NCI-H82 treated with DMSO at 0.1 percent for 48 hours (cell line): ENCODE measurements around the gene DNAJC27.

Experiments
- DNase-seq: peaks from one replicate; lab custom pipeline; 2025; ENCODE audit not compliant: unreplicated experiment; lab: John Stamatoyannopoulos, UW

DNAJC27 gene

DNA sequence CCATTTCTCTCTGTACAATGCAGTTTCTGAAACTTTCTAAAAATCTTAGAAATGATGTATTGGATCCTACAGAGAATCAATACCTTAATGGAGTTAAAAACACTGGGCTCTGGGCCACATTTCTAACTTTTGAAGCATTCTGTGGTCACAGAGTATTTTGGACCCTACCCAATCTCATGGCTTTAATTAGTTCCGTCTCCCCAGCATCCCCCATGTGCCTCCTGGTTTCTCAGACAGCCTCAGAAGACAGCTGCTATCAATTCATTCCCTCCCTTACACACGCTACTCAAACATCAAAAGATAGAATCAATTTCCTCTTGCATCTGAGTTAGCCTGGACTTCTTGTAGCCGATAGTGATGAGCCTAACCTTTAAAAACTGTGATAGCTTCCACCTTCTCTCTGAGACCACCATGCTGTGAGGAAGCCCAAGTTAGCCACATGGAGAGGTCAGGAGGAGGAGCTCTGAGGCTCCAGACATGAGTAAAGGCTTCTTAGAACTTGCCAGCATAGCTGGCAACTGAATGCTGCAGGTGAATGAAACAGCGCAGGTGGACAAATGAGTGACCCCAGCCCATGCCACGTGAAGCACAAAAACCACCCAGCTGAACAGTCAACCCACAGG lies 62.1 kb downstream of the DNAJC27 start:
- DNase-seq, result no peak

DNA sequence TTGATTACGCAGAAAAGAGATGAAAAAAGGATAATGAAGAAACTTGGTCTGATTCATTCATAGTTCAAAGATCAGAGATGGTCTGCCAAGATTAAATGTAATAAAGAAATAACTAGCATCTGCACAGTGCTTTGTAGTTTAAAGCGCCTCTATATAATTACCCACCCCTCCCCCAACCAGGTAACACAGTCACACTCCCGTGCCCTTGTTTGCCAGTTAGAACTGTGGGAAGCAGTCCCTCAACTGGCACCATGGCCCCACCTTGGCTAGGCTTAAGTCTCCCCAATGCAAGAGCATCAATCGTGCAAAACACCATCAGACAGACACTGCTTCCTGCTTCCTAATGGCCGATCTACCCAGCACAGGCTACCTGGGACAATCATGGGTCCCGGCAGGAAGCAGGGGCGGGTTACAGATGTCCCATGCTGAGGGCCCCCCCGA lies 63.3 kb downstream of the DNAJC27 start:
- no peak for DNase-seq

DNA sequence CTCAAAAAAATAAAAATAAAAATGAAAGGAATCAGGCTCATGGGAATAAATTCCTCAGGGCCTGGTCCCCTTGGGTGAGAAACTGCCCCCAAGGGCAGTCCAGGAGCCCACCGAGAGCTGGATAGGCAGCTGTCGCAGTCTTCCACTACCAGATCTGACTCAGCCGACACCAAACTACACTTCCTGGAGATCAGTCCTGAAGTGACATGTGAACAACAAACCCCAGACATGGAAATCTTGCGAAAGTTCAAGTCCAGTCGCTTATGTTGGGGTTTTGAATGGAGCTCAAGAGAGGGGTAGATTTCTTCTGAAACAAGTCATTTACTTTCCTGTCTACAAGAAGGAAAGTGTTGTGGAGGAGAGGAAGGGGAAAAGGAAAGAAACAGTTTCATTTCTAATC lies 64.6 kb downstream of the DNAJC27 start:
- no peak for DNase-seq

DNA sequence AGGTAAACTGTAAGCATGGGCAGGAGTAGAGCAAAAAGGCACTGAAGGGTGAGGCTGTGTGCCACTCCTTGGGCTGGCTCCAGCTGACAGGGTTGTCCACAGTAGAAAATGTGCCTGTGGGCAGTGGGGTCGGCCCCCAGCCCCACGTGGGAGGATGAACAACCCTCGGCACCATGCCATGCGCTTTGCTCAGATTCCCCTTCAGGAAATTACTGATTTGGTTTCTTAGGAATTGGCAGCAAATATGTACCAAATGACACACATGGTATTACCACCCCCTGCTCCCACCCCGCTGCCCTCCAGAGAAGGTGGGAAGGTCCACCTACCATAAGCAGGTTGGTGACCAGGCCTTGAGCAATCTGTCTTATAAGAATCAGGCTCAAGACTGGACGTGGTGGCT lies 65.3 kb downstream of the DNAJC27 start:
- DNase-seq, result no peak

DNA sequence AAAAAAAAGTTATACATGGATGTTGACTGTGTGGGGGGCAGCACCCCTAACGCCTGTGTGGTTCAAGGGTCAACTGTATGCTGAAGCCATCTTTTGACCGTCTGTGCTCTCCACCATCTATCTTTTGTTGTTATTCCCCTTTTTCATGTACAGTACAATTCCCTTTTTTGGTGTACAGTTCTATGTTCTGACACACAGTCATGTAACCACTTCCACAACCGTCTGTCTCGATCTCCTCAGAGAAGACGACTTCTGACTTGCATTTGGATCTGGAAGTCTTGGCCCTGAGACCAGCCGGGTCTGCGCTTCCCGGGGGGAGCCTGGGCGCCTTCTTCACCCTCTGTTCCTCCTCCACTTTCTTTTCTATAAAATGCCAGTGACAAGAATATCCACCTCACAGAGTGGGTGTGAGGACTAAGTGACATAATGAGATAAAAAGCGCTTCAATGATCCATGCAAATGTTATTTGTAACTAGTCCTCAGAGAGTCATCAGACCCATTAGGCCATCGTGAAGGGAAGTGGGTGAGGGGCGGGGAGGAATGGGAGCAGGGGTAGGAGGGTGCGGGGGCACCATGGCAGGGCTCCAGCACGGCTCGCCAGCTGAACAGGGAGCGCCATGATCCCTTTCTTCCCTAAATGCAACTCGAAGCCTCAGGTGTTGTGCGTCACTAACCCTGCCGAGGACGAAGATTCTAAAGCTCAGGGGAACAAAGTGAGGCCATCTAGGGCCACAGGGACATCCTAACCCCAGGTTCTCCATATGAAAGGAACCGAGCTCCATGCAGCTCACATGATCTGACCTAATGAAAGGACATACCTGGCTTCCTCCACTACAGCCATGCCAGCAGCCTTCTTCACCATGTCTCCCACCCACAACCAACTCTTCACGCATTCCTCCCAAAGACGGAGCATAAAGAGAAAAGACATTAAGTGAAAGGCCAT lies 68.3 kb downstream of the DNAJC27 start:
- no peak for DNase-seq

DNA sequence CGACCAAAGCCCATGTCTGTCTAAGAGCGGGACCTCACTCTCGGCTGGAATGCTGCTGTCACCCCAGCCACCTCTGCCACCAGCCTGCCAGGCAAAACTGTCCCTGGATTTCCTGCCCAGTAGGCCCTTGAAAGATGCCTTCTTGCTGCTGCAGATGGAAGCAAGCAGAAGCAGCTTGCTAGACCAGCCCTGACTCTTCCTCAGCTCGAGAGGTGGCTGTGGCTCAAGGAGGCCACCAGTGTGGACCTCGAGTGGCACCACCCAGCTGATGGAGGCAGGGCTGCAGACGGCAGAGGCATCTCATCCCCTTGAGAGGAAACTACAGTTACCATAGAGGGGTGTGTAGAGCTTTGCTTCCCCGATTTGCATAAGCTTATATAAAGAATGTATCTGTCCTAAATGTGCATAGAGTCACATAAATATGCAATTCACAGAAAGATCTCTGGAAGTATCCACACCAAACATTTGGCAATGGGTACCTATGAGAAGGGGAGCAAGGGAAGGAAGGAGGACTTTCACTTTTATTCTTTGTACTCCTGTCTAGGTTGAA lies 72.3 kb downstream of the DNAJC27 start:
- DNase-seq, result no peak

DNA sequence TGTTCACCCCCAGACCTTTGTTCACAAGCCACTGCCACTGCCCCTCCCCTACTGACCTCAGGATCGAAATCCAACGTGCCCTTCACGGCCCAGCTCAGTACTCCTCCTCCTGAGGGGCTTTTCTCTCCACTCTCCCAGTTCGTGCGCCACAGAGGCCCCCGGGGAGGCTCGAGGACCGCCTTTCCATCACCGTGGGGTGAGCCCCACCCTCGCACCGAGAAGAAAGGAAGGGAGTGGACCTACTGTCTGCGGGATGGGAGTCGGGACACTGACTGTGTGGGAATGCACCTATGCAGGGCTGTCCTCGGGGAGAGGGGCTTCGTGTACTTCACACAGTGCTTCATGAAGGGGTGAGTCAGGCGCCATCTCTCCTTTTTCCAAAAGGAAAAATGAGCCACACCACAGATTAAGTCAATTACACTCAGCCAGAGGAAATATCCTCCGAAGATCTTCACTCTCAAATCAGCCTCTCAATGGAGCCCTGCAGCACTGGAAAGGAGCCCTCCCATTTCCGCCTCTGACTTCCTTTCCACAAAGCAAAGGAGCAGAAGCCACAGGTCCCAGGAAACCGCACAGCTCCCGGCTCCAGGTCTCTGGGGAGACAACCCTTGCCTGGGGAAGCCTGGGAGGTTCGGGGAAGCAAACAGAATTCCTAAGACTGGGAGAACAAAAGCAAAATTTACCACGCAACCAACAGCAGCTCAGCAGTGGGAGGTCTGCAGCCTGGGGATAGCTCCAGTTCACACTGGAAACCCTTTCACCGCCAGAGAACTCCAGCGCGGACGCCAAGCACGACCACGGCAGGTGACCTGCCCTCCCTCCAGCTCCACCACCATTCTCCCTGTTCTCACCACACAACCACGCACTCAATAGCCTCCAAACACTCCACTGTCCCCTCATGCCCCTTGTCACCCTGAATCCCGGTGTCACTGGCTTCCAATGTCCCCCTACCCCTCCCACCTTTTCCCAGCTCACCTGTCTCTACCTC lies 73.3 kb downstream of the DNAJC27 start:
- DNase-seq, result no peak

DNA sequence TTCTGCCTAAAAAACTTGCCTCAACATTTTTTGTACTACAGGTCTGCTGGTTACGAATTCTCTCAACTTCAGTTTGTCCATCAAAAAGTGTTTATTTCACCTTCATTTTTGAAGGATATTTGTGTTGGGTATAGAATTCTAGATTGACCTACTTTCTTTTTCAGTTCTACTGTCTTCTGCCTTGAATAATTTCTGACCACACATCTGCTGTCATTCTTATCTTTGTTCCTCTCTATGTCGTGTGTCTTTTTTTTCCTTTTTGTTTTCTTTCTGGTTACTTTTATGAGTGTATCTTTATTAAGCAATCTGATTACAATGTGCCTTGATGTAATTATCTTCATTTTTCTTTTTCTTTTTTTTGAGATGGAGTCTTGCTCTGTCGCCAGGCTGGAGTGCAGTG lies 77.0 kb downstream of the DNAJC27 start:
- no peak for DNase-seq

DNA sequence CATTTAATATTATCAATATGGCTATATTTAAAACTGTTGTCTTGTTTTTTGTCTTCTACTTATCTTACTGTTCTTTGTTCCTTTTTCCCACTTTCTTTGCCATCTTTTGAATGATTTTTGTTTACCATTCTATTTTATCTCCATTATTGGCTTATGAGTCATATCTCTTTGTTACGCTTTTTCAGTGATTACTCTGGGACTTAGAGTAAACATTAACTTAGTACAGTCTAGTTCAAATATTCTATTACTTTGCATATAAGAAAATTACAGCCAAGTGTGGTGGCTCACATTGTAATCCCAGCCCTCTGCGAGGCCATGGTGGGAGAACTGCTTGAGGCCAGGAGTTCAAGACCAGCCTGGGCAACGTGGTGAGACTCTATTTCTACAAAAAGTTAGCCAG lies 77.8 kb downstream of the DNAJC27 start:
- no peak for DNase-seq
